Measurements from ENCODE around the gene KCNK16. TPM values are rescaled to one million over a fixed set of nuclear protein-coding genes. Genes with fewer than 3 reads are reported as not detected.

Gene KCNK16
- total and polyA plus RNA-seq, 2 donors (not counting 1 experiment from before 2014, with no cell fraction given) = not detected

DNA sequence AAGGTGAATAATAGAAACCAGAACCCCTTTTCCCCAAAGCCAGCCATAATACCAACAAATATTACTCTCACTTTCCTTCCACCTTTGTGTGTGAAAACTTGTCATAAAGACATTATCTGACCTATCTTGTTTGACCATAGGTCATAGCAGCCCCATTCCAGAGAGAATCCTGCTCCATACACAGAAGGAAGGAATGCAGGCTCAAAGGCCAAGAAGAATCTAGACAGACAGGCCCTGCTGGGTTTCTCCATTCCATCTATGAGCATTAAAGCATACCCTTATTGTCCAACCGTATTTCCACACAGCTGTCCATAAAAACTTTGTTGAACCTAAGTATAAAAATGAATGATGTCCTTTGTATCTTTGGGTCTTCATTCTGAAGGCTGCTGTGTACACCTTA is 52.5 kb downstream of the KCNK16 start:
- CTCF ChIA-PET = no interaction called here

DNA sequence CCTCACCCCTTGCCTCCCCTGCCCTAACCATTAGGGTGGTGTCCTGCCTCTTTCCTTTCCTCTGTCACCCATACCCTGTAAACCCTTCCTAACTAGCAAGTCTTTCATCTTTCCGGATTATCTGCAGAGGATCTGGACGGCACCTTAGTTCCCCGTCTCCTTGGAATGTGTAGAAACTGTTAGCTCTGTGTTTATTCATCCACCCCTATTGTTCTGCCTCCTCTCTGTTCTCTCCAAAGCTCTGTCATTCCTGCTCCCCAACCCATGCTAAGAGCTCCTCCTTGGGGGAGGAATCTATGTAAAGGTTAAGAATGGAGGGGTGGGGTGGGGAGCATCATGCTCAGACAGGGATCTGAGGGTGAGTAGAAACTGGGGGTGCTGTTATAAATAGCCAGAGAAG is 53.8 kb downstream of the KCNK16 start:
- Histone ChIP-seq H3K79me2 (ENCODE audit: control insufficient read depth, insufficient read depth, low read length) (no peaks in the 10 kb centered on the region), H3K4me1 (ENCODE audit: control insufficient read depth in 2 of 2, insufficient read depth in 2 of 2, low read length in 2 of 2) (no peaks in the 10 kb centered on the region), H3K9me3 (ENCODE audit: control extremely low read depth in 1 of 3, control insufficient read depth in 2 of 3, insufficient read depth in 1 of 3, low read length in 2 of 3) (no peaks in the 10 kb centered on the region), H3K4me3 (ENCODE audit: control extremely low read depth in 1 of 5, extremely low read depth in 1 of 5, insufficient read depth in 1 of 5, low read depth in 2 of 5, low read length in 4 of 5) (no peak overlapping the region), H3K36me3 (replicated peaks in 1 of 2; ENCODE audit: control extremely low read depth in 1 of 2, control insufficient read depth in 1 of 2, extremely low read depth in 1 of 2, insufficient read depth in 2 of 2, low read length in 1 of 2) (no peaks in the 10 kb centered on the region), H2AFZ (ENCODE audit: insufficient read depth, low read depth, low read length, poor library complexity, severe bottlenecking) (no peak overlapping the region), H4K20me1 (ENCODE audit: control insufficient read depth, insufficient read depth, low read length, poor library complexity, severe bottlenecking) (no peaks in the 10 kb centered on the region), H3K9ac (ENCODE audit: low read length) (no peak overlapping the region), H3K27me3 (replicated peaks in 1 of 4; ENCODE audit: control extremely low read depth in 1 of 4, control insufficient read depth in 3 of 4, insufficient read depth in 4 of 4, low read length in 3 of 4) (peaks cover 0 to 2% (median 0%) of the 10 kb centered on the region in 4 experiments), H3K27ac (ENCODE audit: low read length in 2 of 2) (no peak overlapping the region), H3K4me2 (replicated peaks; ENCODE audit: low read depth, low read length, poor library complexity, severe bottlenecking) (no peak overlapping the region)
- POLR2A ChIA-PET = no interaction called here
- no peak overlapping the region for H3K27ac Mint-ChIP-seq
- DNase-seq = no peak
- intact Hi-C loops (cut with micrococcal nuclease) = no loop called here
- ATAC-seq (ENCODE audit: low read depth) = no peak
- peaks cover 3% of the 10 kb centered on the region for H3K9me3 Mint-ChIP-seq (ENCODE audit: insufficient read depth)
- peaks cover 19% of the 10 kb centered on the region for H3K27me3 Mint-ChIP-seq
- CTCF ChIA-PET = no interaction called here
- no peak for TF ChIP-seq EZH2 (IDR thresholded peaks at IDR 0.05; ENCODE audit: borderline replicate concordance, insufficient read depth, low read depth, low read length, poor library complexity, severe bottlenecking)
- TF ChIP-seq, protein P1, sequence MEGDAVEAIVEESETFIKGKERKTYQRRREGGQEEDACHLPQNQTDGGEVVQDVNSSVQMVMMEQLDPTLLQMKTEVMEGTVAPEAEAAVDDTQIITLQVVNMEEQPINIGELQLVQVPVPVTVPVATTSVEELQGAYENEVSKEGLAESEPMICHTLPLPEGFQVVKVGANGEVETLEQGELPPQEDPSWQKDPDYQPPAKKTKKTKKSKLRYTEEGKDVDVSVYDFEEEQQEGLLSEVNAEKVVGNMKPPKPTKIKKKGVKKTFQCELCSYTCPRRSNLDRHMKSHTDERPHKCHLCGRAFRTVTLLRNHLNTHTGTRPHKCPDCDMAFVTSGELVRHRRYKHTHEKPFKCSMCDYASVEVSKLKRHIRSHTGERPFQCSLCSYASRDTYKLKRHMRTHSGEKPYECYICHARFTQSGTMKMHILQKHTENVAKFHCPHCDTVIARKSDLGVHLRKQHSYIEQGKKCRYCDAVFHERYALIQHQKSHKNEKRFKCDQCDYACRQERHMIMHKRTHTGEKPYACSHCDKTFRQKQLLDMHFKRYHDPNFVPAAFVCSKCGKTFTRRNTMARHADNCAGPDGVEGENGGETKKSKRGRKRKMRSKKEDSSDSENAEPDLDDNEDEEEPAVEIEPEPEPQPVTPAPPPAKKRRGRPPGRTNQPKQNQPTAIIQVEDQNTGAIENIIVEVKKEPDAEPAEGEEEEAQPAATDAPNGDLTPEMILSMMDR (IDR thresholded peaks at IDR 0.05) = no peak
- WGBS (ENCODE audit: insufficient coverage) = no CpG with 5 or more reads among the region's 3 CpGs
- no peak overlapping the region for H3K4me3 Mint-ChIP-seq
- H3K4me1 Mint-ChIP-seq = peaks cover 2% of the 10 kb centered on the region

More for the DNA sequence above, 52.5 kb downstream of the KCNK16 start:
- Histone ChIP-seq H3K27me3 (replicated peaks in 1 of 4; ENCODE audit: control extremely low read depth in 1 of 4, control insufficient read depth in 3 of 4, insufficient read depth in 4 of 4, low read length in 3 of 4) (peaks cover 0 to 3% (median 0%) of the 10 kb centered on the region in 4 experiments), H3K36me3 (replicated peaks in 1 of 2; ENCODE audit: control extremely low read depth in 1 of 2, control insufficient read depth in 1 of 2, extremely low read depth in 1 of 2, insufficient read depth in 2 of 2, low read length in 1 of 2) (no peaks in the 10 kb centered on the region), H3K4me2 (replicated peaks; ENCODE audit: low read depth, low read length, poor library complexity, severe bottlenecking) (no peak overlapping the region), H3K79me2 (ENCODE audit: control insufficient read depth, insufficient read depth, low read length) (no peaks in the 10 kb centered on the region), H2AFZ (ENCODE audit: insufficient read depth, low read depth, low read length, poor library complexity, severe bottlenecking) (no peak overlapping the region), H4K20me1 (ENCODE audit: control insufficient read depth, insufficient read depth, low read length, poor library complexity, severe bottlenecking) (no peaks in the 10 kb centered on the region), H3K9me3 (ENCODE audit: control extremely low read depth in 1 of 3, control insufficient read depth in 2 of 3, insufficient read depth in 1 of 3, low read length in 2 of 3) (no peaks in the 10 kb centered on the region), H3K4me3 (ENCODE audit: control extremely low read depth in 1 of 5, extremely low read depth in 1 of 5, insufficient read depth in 1 of 5, low read depth in 2 of 5, low read length in 4 of 5) (no peak overlapping the region), H3K4me1 (ENCODE audit: control insufficient read depth in 2 of 2, insufficient read depth in 2 of 2, low read length in 2 of 2) (no peaks in the 10 kb centered on the region), H3K9ac (ENCODE audit: low read length) (no peak overlapping the region), H3K27ac (ENCODE audit: low read length in 2 of 2) (no peak overlapping the region)
- no peak overlapping the region for H3K27ac Mint-ChIP-seq
- DNase-seq = no peak
- TF ChIP-seq, protein P1 (IDR thresholded peaks at IDR 0.05) = no peak
- no peak for TF ChIP-seq EZH2 (IDR thresholded peaks at IDR 0.05; ENCODE audit: borderline replicate concordance, insufficient read depth, low read depth, low read length, poor library complexity, severe bottlenecking)
- POLR2A ChIA-PET = no interaction called here
- H3K9me3 Mint-ChIP-seq (ENCODE audit: insufficient read depth) = peaks cover 3% of the 10 kb centered on the region
- intact Hi-C loops (cut with micrococcal nuclease) = no loop called here
- no CpG with 5 or more reads among the region's 1 CpG for WGBS (ENCODE audit: insufficient coverage)
- H3K27me3 Mint-ChIP-seq = peaks cover 25% of the 10 kb centered on the region
- H3K4me3 Mint-ChIP-seq = no peak overlapping the region
- no peak for ATAC-seq (ENCODE audit: low read depth)
- H3K4me1 Mint-ChIP-seq = peaks cover 3% of the 10 kb centered on the region

All from B cell (primary cell).